GM18909 (cell line): ENCODE results near the gene RERG.

Experiments used
- ATAC-seq: cut with Tn5 transposase; IDR thresholded peaks from one replicate; pipeline ENCODE4 v1.9.1; 2021; ENCODE audit warnings: mild to moderate bottlenecking; ENCODE audit not compliant: unreplicated experiment, poor library complexity

Gene RERG

GRCh38 chr12:15194456-15195368, 26.5 kb downstream of the RERG start:
- no peak for ATAC-seq

- ATAC-seq = no peak
Measured at GRCh38 chr12:15193946-15194345, 27.3 kb downstream of the RERG start.

- ATAC-seq = no peak
Measured at GRCh38 chr12:15192720-15193119, 28.5 kb downstream of the RERG start.

- no peak for ATAC-seq
Measured at GRCh38 chr12:15188127-15188526, 33.1 kb downstream of the RERG start.

GRCh38 chr12:15186597-15186996, 34.6 kb downstream of the RERG start:
- ATAC-seq = no peak

- ATAC-seq = no peak
Measured at GRCh38 chr12:15184484-15184883, 36.7 kb downstream of the RERG start.

GRCh38 chr12:15183821-15184220, 37.4 kb downstream of the RERG start:
- no peak for ATAC-seq

GRCh38 chr12:15181017-15181683, 40.1 kb downstream of the RERG start:
- ATAC-seq = no peak

GRCh38 chr12:15180325-15180724, 40.9 kb downstream of the RERG start:
- no peak for ATAC-seq

GRCh38 chr12:15179672-15180071, 41.5 kb downstream of the RERG start:
- no peak for ATAC-seq

GRCh38 chr12:15173142-15173541, 48.1 kb downstream of the RERG start:
- ATAC-seq = no peak

- no peak for ATAC-seq
Measured at GRCh38 chr12:15172060-15172822, 49.0 kb downstream of the RERG start.

GRCh38 chr12:15171012-15171655, 50.1 kb downstream of the RERG start:
- ATAC-seq = no peak

GRCh38 chr12:15168026-15168678, 53.1 kb downstream of the RERG start:
- no peak for ATAC-seq

GRCh38 chr12:15165012-15165659, 56.1 kb downstream of the RERG start:
- ATAC-seq = no peak

- no peak for ATAC-seq
Measured at GRCh38 chr12:15163030-15163976, 57.9 kb downstream of the RERG start.

- no peak for ATAC-seq
Measured at GRCh38 chr12:15158083-15158482, 63.1 kb downstream of the RERG start.

GRCh38 chr12:15157269-15157671, 63.9 kb downstream of the RERG start:
- ATAC-seq = no peak
